H1 (cell line): ENCODE measurements around the gene COQ8B. TPM values are rescaled to one million over a fixed set of nuclear protein-coding genes. Genes with fewer than 3 reads are reported as not detected.

Experiments
- CTCF ChIA-PET: fragments of 300-600 bp; sonication (Branson Sonifier 250); formaldehyde crosslinking; loops from one replicate; lab custom pipeline; 2021; ENCODE audit not compliant: partially characterized antibody; lab: Charles Lee
- POLR2A ChIA-PET: fragments of 300-600 bp; sonication (Branson Sonifier 250); formaldehyde crosslinking; loops from one replicate; lab custom pipeline; 2021; ENCODE audit warnings: inconsistent platforms; ENCODE audit not compliant: partially characterized antibody; lab: Charles Lee
- DNase-seq, 2 experiments: peaks; one replicate each; pipeline versions ENCODE4 v3.0.0 to v3.0.0-alpha.2; 2010 to 2022; ENCODE audit warnings: low spot score in 2 of 2, low read depth in 1 of 2, mixed read lengths in 1 of 2
- FAIRE-seq: peaks from 2 replicates; lab custom pipeline; 2011; peaks lifted over from hg19 to GRCh38; lab: Jason Lieb, UNC
- H2AFZ ChIP-seq: 2 replicates; pipeline ENCODE4 v1.8.1; 2012; ENCODE audit warnings: low read length, inconsistent platforms
- H2AK5ac ChIP-seq: 2 replicates; pipeline ENCODE4 v1.6.1; 2013; ENCODE audit warnings: low read depth, low read length
- H2BK120ac ChIP-seq: replicated peaks from 2 replicates; pipeline ENCODE3; 2013; ENCODE audit warnings: low read depth, low read length, inconsistent platforms
- H2BK12ac ChIP-seq: 2 replicates; pipeline ENCODE4 v1.6.1; 2013; ENCODE audit warnings: low read depth, low read length
- H2BK15ac ChIP-seq: 2 replicates; pipeline ENCODE4 v1.6.1; 2013; ENCODE audit warnings: low read length
- H2BK20ac ChIP-seq: 2 replicates; pipeline ENCODE4 v1.6.1; 2013; ENCODE audit warnings: low read length
- H2BK5ac ChIP-seq: 2 replicates; pipeline ENCODE4 v1.6.1; 2013; ENCODE audit warnings: low read depth, low read length
- H3K14ac ChIP-seq: 2 replicates; pipeline ENCODE4 v1.6.1; 2013; ENCODE audit warnings: inconsistent platforms; ENCODE audit not compliant: insufficient read length
- H3K18ac ChIP-seq: 2 replicates; pipeline ENCODE4 v1.6.1; 2013; ENCODE audit warnings: low read length; ENCODE audit errors: extremely low read depth
- H3K23ac ChIP-seq: 2 replicates; pipeline ENCODE4 v1.6.1; 2013; ENCODE audit warnings: inconsistent platforms; ENCODE audit not compliant: insufficient read length
- H3K23me2 ChIP-seq: 2 replicates; pipeline ENCODE4 v1.6.1; 2013; ENCODE audit warnings: low read depth, low read length
- H3K27ac ChIP-seq: 2 replicates; pipeline ENCODE4 v1.6.1; 2011; ENCODE audit warnings: low read depth, low read length, inconsistent platforms
- H3K27me3 ChIP-seq, 4 experiments: replicated peaks in 1 of 4; 1 replicate in 1 of 4; 2 replicates in 3 of 4; pipeline versions ENCODE4 v1.6.1 to v1.8.1; 2011 to 2013; ENCODE audit warnings: low read length in 3 of 4, mild to moderate bottlenecking in 3 of 4, inconsistent platforms in 2 of 4, mixed read lengths in 2 of 4, moderate library complexity in 1 of 4; ENCODE audit not compliant: control insufficient read depth in 3 of 4, insufficient read depth in 3 of 4; ENCODE audit errors: extremely low read depth in 1 of 4
- H3K36me3 ChIP-seq, 4 experiments: 2 replicates each; pipeline versions ENCODE4 v1.6.1 to v1.8.1; 2011 to 2013; ENCODE audit warnings: mild to moderate bottlenecking in 4 of 4, low read length in 3 of 4, moderate library complexity in 2 of 4, control low read depth in 1 of 4, inconsistent platforms in 1 of 4; ENCODE audit not compliant: insufficient read depth in 4 of 4, control insufficient read depth in 2 of 4
- H3K4ac ChIP-seq: replicated peaks from 2 replicates; pipeline ENCODE3; 2013; ENCODE audit warnings: low read length, low read depth, mixed read lengths, inconsistent platforms; ENCODE audit not compliant: insufficient read length
- H3K4me1 ChIP-seq, 4 experiments: replicated peaks in 1 of 4; 1 replicate in 1 of 4; 2 replicates in 3 of 4; pipeline versions ENCODE4 v1.6.1 to v1.8.1; 2011 to 2013; ENCODE audit warnings: low read length in 3 of 4, inconsistent platforms in 2 of 4, mixed read lengths in 1 of 4; ENCODE audit not compliant: insufficient read depth in 4 of 4, control insufficient read depth in 3 of 4
- H3K4me2 ChIP-seq, 2 experiments: 2 replicates each; pipeline versions ENCODE4 v1.6.1 to v1.8.1; 2011 to 2013; ENCODE audit warnings: low read depth in 2 of 2, low read length in 2 of 2, control low read depth in 1 of 2, inconsistent platforms in 1 of 2, mild to moderate bottlenecking in 1 of 2; ENCODE audit not compliant: insufficient read depth in 1 of 2
- H3K4me3 ChIP-seq, 4 experiments: fragments of 200-600, 300-600 bp in 1 of 4; sonication (generic), shearing (Covaris generic), sonication (Bioruptor Twin) in 1 of 4; 2 replicates each; pipeline versions ENCODE4 v1.5.1 to v1.8.1; 2011 to 2016; ENCODE audit warnings: low read length in 4 of 4, low read depth in 3 of 4, control low read depth in 2 of 4, inconsistent platforms in 2 of 4, mild to moderate bottlenecking in 2 of 4, mixed read lengths in 1 of 4, moderate library complexity in 1 of 4; ENCODE audit not compliant: insufficient read depth in 2 of 4; ENCODE audit errors: extremely low read depth in 1 of 4
- H3K56ac ChIP-seq: replicated peaks from 2 replicates; pipeline ENCODE3; 2013; ENCODE audit warnings: low read depth, mild to moderate bottlenecking, mixed read lengths, low read length, inconsistent platforms; ENCODE audit not compliant: insufficient read length
- H3K79me1 ChIP-seq: 2 replicates; pipeline ENCODE4 v1.6.1; 2013; ENCODE audit warnings: low read depth, low read length, control low read depth
- H3K79me2 ChIP-seq, 2 experiments: 2 replicates each; pipeline versions ENCODE4 v1.6.1 to v1.8.1; 2012 to 2013; ENCODE audit warnings: low read length in 2 of 2, mild to moderate bottlenecking in 2 of 2, inconsistent platforms in 1 of 2; ENCODE audit not compliant: insufficient read depth in 2 of 2, control insufficient read depth in 1 of 2
- H3K9ac ChIP-seq, 4 experiments: replicated peaks in 1 of 4; 1 replicate in 1 of 4; 2 replicates in 3 of 4; pipeline versions ENCODE4 v1.6.1 to v1.8.1; 2011 to 2013; ENCODE audit warnings: low read depth in 3 of 4, low read length in 3 of 4, control low read depth in 2 of 4, mild to moderate bottlenecking in 2 of 4, moderate library complexity in 2 of 4, inconsistent platforms in 1 of 4; ENCODE audit errors: extremely low read depth in 1 of 4
- H3K9me3 ChIP-seq, 2 experiments: 2 replicates each; pipeline versions ENCODE4 v1.6.1 to v1.8.1; 2012 to 2013; ENCODE audit warnings: mild to moderate bottlenecking in 2 of 2, moderate library complexity in 2 of 2, control low read depth in 1 of 2, inconsistent platforms in 1 of 2, low read depth in 1 of 2, low read length in 1 of 2, mixed read lengths in 1 of 2; ENCODE audit not compliant: insufficient read depth in 2 of 2
- H4K20me1 ChIP-seq, 2 experiments: replicated peaks in 1 of 2; 2 replicates each; pipeline versions ENCODE3 to v1.8.1; 2011 to 2013; ENCODE audit warnings: inconsistent platforms in 2 of 2, low read length in 2 of 2, mild to moderate bottlenecking in 1 of 2; ENCODE audit not compliant: insufficient read depth in 2 of 2, control insufficient read depth in 1 of 2
- H4K5ac ChIP-seq: 2 replicates; pipeline ENCODE4 v1.6.1; 2013; ENCODE audit warnings: low read length, low read depth, mixed read lengths, inconsistent platforms; ENCODE audit not compliant: insufficient read length
- H4K8ac ChIP-seq: 2 replicates; pipeline ENCODE4 v1.8.0; 2013; ENCODE audit warnings: mild to moderate bottlenecking, moderate library complexity, low read length, inconsistent platforms; ENCODE audit not compliant: insufficient read depth; ENCODE audit errors: extremely low read depth
- H4K91ac ChIP-seq: replicated peaks from 2 replicates; pipeline ENCODE3; 2013; ENCODE audit warnings: low read length, mixed read lengths, inconsistent platforms; ENCODE audit not compliant: insufficient read length
- CBX5 ChIP-seq: fragments of 300-800, 300-1000 bp; sonication (generic); IDR thresholded peaks from 2 replicates; pipeline ENCODE4 v1.7.1; 2016; ENCODE audit warnings: antibody characterized with exemption, low read length, low read depth
- WGBS, 2 experiments: shearing (Covaris generic) in 1 of 2; methylation state at CpG; one replicate each; pipeline versions ENCODE4 v1.1.6 to v1.1.7; 2013 to 2015; ENCODE audit warnings: low lambda C conversion rate in 2 of 2, mixed read lengths in 2 of 2, inconsistent platforms in 1 of 2, low coverage in 1 of 2, missing lambda C conversion rate in 1 of 2; ENCODE audit not compliant: insufficient replicate concordance in 2 of 2, insufficient coverage in 1 of 2, insufficient read length in 1 of 2; ENCODE audit errors: extremely low coverage in 1 of 2, missing lambda C conversion rate in 1 of 2; 5-methylcytosine and 5-hydroxymethylcytosine counted together
- polyA plus RNA-seq, 7 experiments: library from polyadenylated mRNA; depleted of rRNA in 3 of 7; stranded (reverse) in 5 of 7; unstranded in 2 of 7; fragments of >200 nt in 5 of 7; fragments of 200-250 nt in 2 of 7; gene quantifications; 1 replicate in 5 of 7; 2 replicates in 1 of 7; 4 replicates in 1 of 7; pipeline versions ENCODE4 v1.2.1 to v1.2.3, GENCODE V29; 2011 to 2013; ENCODE audit warnings: missing spikeins in 2 of 7, mixed read lengths in 2 of 7
- total RNA-seq: library from RNA; stranded (reverse); fragmentation: NEBNext Ultra II Directional; extraction: Animal tissue kit (Norgen Biotek cat#: 25700); gene quantifications from 2 replicates; pipeline ENCODE4 v1.2.1, GENCODE V29; 2021
- TF ChIP-seq, protein P1 (sequence below): IDR thresholded peaks from 2 replicates; pipeline ENCODE4 v1.6.1; 2012; ENCODE audit warnings: inconsistent platforms

COQ8B gene
- total and polyA plus RNA-seq, 2 of the 8 experiments (the other 6 are each of a cell fraction or from before 2014, with no cell fraction given), result 41.7 to 46.1 TPM

DNA sequence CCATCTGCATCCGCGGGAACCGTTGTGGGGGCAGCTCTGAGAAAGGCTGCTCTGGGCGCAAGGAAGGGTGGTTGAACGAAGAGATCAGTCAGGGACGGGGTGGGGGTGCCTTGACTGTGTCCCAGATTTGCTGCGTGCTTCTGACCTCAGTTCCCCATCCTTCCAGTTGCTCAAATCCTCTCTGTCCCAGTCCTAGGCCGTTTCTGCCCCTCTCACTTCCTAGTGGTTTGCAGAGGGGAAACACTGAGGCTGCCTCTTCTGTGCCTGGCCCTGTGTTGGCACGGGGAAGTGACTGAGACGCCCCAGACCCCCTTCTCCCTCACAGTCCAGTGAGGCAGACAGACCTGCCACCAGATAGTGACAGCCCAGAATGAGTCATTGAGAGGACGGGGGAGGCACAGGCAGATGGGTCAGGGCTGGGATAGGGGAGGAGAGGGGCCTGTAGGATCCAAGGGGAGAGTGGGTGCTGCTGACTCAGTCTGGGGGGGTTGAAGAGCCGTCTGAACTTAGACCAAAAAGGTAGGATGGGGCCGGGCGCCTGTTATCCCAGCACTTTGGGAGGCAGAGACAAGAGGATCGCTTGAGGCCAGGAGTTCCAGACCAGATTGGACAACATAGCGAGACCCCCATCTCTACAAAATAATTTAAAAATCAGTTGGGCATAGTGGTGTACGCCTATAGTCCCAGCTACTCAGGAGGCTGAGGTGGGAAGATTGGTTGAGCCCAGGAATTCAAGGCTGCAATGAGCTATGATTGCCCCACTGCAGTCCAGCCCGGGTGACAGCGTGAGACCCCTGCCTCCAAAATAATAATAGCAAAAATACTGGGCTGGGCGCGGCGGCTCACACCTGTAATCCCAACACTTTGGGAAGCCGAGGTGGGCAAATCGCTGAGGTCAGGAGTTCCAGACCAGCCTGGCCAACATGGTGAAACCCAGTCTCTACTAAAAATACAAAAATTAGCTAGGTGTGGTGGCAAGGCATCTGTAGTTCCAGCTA, 52.7 kb downstream of the COQ8B start:
- WGBS, 2 experiments, result 61% methylated on average over 23 of the region's 24 CpGs; no CpG with 5 or more reads in 1 of the 2 experiments
- no peak overlapping the region for H2BK120ac ChIP-seq
- no peaks in the 10 kb centered on the region for H3K79me2 ChIP-seq
- peaks cover 0 to 6% (median 3%) of the 10 kb centered on the region in 4 experiments; a peak in 3 of 8 replicates for H3K36me3 ChIP-seq
- peak overlapping the region; percentile 54; the same call in 1 of the 2 replicates for H4K8ac ChIP-seq
- peak overlapping the region; percentile 1 for H4K91ac ChIP-seq
- POLR2A ChIA-PET, result interaction anchor here (0.6 to 2.6 kb wide), 19 partner anchors 10 to 600 kb away, joined by 3 to 13 read pairs (median 4); partner anchors contain the start of genes ACTMAP, COQ8B, EGLN2 and HNRNPUL1
- H2AK5ac ChIP-seq, result no peak overlapping the region
- no peaks in the 10 kb centered on the region; the same call in 1 of the 2 replicates for H3K23me2 ChIP-seq
- no peaks in the 10 kb centered on the region for H4K20me1 ChIP-seq
- no peak overlapping the region for H3K27ac ChIP-seq
- H2BK20ac ChIP-seq, result no peak overlapping the region
- H3K23ac ChIP-seq, result no peak overlapping the region
- TF ChIP-seq CBX5, result no peak
- TF ChIP-seq, protein P1, sequence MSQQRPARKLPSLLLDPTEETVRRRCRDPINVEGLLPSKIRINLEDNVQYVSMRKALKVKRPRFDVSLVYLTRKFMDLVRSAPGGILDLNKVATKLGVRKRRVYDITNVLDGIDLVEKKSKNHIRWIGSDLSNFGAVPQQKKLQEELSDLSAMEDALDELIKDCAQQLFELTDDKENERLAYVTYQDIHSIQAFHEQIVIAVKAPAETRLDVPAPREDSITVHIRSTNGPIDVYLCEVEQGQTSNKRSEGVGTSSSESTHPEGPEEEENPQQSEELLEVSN, result no peak
- peak overlapping the region; percentile 79 for H3K18ac ChIP-seq
- H3K14ac ChIP-seq, result no peak overlapping the region
- peak overlapping the region; percentile 35 to 74 (median 60) for H3K4me3 ChIP-seq
- 0 out of 2 replicates have a peak overlapping the region, but pooled peaks have one; percentile 52 for H2BK5ac ChIP-seq
- no peaks in the 10 kb centered on the region for H3K9me3 ChIP-seq
- DNase-seq (no peak), FAIRE-seq (no peak)
- H4K5ac ChIP-seq, result no peak overlapping the region
- H3K56ac ChIP-seq, result peak overlapping the region; percentile 24
- peak overlapping the region; percentile 64 to 98 for H3K4me2 ChIP-seq
- 0 out of 2 replicates have a peak overlapping the region, but pooled peaks have one; percentile 39 for H2BK12ac ChIP-seq
- no peak overlapping the region for H3K4ac ChIP-seq
- H3K9ac ChIP-seq, result peak overlapping the region in 1 of 4 experiments; percentile 28; a peak in 3 of 7 replicates
- CTCF ChIA-PET, result interaction anchor here (0.6 to 4.2 kb wide), 30 partner anchors 8 to 292 kb away, joined by 3 to 23 read pairs (median 3); partner anchors contain the start of genes ACTMAP and EGLN2
- H3K79me1 ChIP-seq, result no peaks in the 10 kb centered on the region; the same call in 1 of the 2 replicates
- no peaks in the 10 kb centered on the region for H3K27me3 ChIP-seq
- H2BK15ac ChIP-seq, result peak overlapping the region; percentile 92; the same call in 1 of the 2 replicates
- peaks cover 0 to 4% (median 3%) of the 10 kb centered on the region in 4 experiments; a peak in 5 of 7 replicates for H3K4me1 ChIP-seq
- H2AFZ ChIP-seq, result peak overlapping the region; percentile 62
